T47D (cell line): ENCODE data around the gene DUSP22.

ENCODE experiments used
- DNase-seq, 2 experiments: peaks; one replicate each; pipeline versions ENCODE4 v3.0.0 to v3.0.0-alpha.2; 2011 to 2012; ENCODE audit warnings: low read depth in 1 of 2, low spot score in 1 of 2
- JUND ChIP-seq: IDR thresholded peaks from 2 replicates; pipeline ENCODE4 v1.6.1; 2012; ENCODE audit warnings: low read depth
- in situ Hi-C: cut with HindIII; loops from 2 replicates; pipeline ENCODE4 v1.10.0; 2016; ENCODE audit warnings: low sequenced_read_pairs, low pct_unique_long_range_greater_than_20kb

DUSP22 gene

GRCh38 chr6:259316-259715, 33.0 kb upstream of the DUSP22 start:
- TF ChIP-seq JUND, result no peak
- no peak for DNase-seq
- in situ Hi-C loops, result no loop called here

DNA sequence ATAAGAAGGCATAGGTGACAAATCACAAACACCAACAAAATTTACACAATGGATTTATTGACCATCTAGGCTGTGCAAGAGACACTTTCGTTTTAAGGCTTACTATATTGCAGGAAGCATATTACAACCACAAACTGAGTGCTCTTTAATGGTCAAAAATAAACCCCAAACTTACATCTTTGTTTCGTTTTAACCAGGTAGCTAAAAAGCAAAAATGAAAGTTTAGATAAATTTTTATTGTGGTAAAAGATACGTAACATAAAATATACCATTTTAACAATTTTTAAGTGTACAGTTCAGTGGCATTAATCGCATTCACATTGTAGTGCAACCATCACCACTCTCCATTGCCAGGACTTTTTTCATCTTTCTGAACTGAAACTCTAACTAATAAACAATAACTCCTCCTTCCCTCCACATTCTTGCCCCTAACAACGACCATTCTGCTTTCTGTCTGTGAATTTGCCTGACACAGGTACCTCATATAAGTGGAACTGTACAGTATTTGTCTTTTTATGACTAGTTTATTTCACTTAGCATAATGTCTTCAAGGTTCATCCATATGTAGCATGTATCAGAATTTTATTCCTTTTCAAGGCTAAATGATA, 32.3 kb upstream of the DUSP22 start:
- in situ Hi-C loops, result no loop called here
- no peak for TF ChIP-seq JUND
- DNase-seq, result no peak

DNA sequence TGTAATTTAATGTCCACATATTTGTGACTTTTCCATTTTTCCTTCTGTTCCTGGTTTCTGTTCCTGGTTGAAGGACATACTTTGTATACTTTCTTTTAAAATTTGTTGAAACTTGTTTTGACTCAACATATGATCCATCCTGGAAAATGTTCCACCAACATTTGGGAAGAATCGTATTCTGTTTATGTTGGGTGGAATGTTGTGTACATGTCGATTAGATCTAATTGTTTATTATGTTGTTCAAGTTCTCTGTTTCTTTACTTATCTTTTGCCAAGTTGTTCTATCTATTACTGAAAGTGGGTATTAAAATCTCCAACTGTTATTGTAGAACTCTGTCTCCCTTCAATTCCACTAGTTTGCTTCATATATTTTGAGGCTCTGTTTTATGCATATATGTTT, 27.7 kb upstream of the DUSP22 start:
- TF ChIP-seq JUND, result no peak
- no peak for DNase-seq
- in situ Hi-C loops, result no loop called here

DNA sequence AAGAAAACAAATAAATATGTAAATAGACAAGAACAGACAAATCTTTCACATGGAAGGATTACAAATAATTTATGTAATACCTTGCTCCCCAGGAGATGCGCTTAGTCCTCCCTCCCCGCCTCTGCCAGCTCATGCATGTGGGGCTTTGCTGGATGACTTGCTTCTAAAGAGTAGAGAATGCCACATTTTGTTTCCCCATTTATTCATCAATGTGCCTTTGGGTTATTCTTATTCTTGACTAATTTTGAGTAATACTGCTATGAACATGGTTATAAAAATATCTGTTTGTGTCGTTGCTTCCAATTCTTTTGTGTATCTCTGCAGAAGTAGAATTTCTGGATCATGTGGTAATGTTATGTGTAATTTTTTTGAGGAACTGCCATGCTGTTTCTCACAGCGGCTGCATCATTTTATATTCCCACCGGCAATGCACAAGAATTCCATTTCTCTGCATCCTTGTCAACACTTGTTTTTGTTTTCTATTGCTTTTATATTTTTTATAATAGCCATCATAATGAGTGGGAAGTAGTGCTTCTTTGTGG, 23.8 kb upstream of the DUSP22 start:
- no peak for DNase-seq
- no peak for TF ChIP-seq JUND
- in situ Hi-C loops, result no loop called here

DNA sequence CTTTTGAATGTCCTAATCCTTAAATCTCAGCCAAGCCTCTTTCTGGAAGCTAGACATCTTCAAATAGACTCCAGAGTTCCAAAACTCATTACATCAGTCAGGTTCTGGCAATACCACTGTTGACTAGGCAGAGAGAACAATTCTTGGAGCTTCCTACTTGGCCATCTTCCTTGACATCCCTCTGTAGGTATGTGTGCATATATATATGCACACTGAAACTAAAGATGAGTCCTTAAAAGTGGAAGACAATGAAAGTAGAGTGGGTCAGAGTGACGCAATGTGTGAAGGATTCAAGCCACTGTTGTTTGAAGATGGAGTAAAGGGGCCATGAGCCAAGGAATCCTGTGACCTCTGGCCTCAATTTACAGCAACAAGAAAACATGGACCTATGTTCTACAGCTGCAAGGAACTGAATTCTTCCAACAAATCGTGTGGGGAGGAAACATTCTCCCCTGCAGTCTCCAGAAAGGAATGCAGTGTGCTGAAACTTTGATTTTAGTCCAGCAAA, 18.7 kb upstream of the DUSP22 start:
- TF ChIP-seq JUND, result no peak
- DNase-seq, result no peak
- in situ Hi-C loops, result no loop called here

DNA sequence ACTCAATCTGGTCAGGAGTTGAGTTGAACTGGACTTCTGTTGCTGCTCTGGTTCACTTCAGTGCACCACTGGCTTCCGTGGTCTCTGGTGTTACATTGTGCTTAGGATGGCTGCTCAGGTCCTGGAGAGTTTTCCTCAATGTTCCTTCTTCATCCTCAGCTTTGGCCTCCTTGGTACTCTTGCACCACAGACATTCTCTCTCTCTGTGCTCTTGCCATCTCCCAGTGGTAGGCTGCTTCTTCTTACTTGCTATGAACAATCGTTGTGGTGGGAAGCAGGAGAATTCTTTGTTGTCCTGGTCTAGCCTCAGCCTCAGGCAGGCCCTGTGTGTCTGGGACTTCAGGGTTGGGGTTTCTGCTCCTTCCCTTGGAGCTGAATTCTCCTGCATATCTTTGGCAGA, 14.5 kb upstream of the DUSP22 start:
- no peak for DNase-seq
- TF ChIP-seq JUND, result no peak
- in situ Hi-C loops, result no loop called here

DNA sequence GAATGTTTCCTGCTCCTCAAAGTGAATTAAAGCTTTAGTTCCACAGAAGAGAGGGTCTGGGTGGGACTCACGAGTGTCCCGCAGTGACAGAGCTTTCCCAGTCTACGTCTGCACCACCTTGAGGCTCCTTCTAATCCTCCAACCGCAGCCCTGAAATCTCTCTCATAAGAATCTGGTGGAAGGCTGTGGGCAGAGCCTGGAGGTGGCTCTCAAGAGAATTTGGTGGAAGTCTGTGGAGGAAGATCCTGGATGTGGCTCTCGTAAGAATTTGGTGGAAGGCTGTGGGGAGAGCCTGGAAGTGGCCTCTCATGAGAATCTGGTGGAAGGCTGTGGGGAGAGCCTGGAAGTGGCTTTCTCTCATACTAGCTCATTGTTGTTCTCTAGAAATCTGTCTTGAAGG, 13.8 kb upstream of the DUSP22 start:
- TF ChIP-seq JUND, result no peak
- in situ Hi-C loops, result no loop called here
- DNase-seq, result no peak

- DNase-seq, result no peak
- in situ Hi-C loops, result no loop called here
- TF ChIP-seq JUND, result no peak
Measured at GRCh38 chr6:279341-280029, 12.8 kb upstream of the DUSP22 start.

- in situ Hi-C loops, result no loop called here
- DNase-seq, result peak in 1 of 2 experiments; percentile 15
- TF ChIP-seq JUND, result no peak
Measured at GRCh38 chr6:280775-281468, 11.4 kb upstream of the DUSP22 start.

DNA sequence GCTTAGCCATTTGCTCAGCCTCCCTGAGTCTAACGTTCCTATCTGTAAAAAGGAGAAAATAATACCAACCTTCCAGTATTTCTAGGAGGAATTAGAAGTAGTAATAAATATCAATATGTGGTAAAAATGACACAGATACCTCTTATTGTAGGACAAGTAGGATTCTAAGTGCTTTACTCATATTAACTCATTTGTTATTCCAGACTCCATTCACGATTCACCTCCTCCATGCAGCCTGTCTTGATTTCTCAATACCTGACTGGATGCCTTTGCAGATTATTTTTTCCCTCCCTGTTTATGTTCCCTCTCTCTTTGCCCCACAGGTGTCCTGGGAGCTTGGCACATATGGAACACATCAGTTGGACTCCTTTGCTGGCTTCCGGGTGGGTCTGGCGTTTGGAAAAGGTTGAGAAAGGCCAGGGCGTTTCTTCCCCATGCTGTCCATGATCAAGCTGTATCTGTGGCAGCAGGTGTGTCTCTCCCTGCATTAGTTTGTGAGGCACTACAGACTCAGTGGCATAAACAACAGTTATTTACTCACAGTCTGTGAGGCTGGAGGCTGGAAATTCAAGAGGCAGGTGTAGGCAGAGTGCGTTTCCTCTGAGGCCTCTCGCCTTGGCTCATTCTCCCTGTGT, 10.7 kb upstream of the DUSP22 start:
- TF ChIP-seq JUND, result no peak
- in situ Hi-C loops, result no loop called here
- DNase-seq, result no peak

GRCh38 chr6:282177-282866, 10.0 kb upstream of the DUSP22 start:
- in situ Hi-C loops, result no loop called here
- DNase-seq, result no peak
- TF ChIP-seq JUND, result no peak

DNA sequence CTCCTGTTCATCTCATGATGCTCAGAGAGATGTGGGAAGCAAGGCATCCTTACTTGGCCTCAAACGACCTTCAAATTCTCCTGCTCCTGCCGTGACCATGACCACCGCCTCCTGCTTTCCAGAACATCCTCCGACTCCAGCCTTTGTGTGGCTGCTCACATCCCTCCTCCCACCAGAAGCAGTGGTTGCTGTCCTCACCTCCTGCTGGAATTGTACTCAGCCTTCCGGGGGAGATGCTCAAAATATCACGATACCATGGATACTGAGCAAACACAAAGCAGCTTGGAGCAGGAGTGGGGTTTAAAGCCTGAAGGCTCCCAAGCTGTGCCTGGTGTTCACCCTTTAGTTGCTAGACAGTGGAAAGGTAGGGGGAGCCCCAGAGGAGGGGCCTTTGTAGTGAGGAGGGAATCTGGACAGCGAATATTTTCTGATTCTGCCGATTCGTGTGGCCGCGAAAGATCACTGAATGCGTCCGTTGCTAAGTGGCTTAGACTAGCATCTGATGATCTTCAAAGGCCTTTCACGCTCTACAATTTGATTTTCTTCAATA, 9.3 kb upstream of the DUSP22 start:
- in situ Hi-C loops, result no loop called here
- DNase-seq, result no peak
- TF ChIP-seq JUND, result no peak
